Non-pigmented ciliary epithelial cell (primary cell): ENCODE data around the gene DLG2.

Experiments
- DNase-seq: peaks from one replicate; pipeline ENCODE4 v3.0.0-alpha.2; 2010; ENCODE audit warnings: low read depth

DLG2 gene

GRCh38 chr11:84012171-84012826 lies 1614.8 kb downstream of the DLG2 start:
- no peak for DNase-seq

- DNase-seq = no peak
These were observed 1624.0 kb downstream of the DLG2 start for GRCh38 chr11:84003181-84003580.

- DNase-seq = no peak
These were observed 1628.2 kb downstream of the DLG2 start for GRCh38 chr11:83998921-83999320.

GRCh38 chr11:83990160-83990733 lies 1636.9 kb downstream of the DLG2 start:
- no peak for DNase-seq

GRCh38 chr11:83982825-83983224 lies 1644.3 kb downstream of the DLG2 start:
- DNase-seq = no peak

GRCh38 chr11:83979593-83979992 lies 1647.6 kb downstream of the DLG2 start:
- no peak for DNase-seq

GRCh38 chr11:83978942-83979341 lies 1648.2 kb downstream of the DLG2 start:
- no peak for DNase-seq

GRCh38 chr11:83976086-83976485 lies 1651.1 kb downstream of the DLG2 start:
- no peak for DNase-seq

GRCh38 chr11:83972536-83972935 lies 1654.6 kb downstream of the DLG2 start:
- no peak for DNase-seq

GRCh38 chr11:83971063-83971462 lies 1656.1 kb downstream of the DLG2 start:
- DNase-seq = no peak

- DNase-seq = no peak
These were observed 1657.0 kb downstream of the DLG2 start for GRCh38 chr11:83970061-83970671.

GRCh38 chr11:83957038-83957900 lies 1669.9 kb downstream of the DLG2 start:
- DNase-seq = no peak

- no peak for DNase-seq
These were observed 1670.9 kb downstream of the DLG2 start for GRCh38 chr11:83956119-83956697.

GRCh38 chr11:83954780-83955179 lies 1672.4 kb downstream of the DLG2 start:
- DNase-seq = no peak

- DNase-seq = no peak
These were observed 1675.6 kb downstream of the DLG2 start for GRCh38 chr11:83951521-83951920.

- no peak for DNase-seq
These were observed 1678.9 kb downstream of the DLG2 start for GRCh38 chr11:83948200-83948599.

GRCh38 chr11:83945976-83946375 lies 1681.2 kb downstream of the DLG2 start:
- no peak for DNase-seq

- DNase-seq = no peak
These were observed 1686.1 kb downstream of the DLG2 start for GRCh38 chr11:83941050-83941449.

- DNase-seq = no peak
These were observed 1689.0 kb downstream of the DLG2 start for GRCh38 chr11:83938148-83938547.

GRCh38 chr11:83933008-83933407 lies 1694.1 kb downstream of the DLG2 start:
- DNase-seq = no peak

- no peak for DNase-seq
These were observed 1699.7 kb downstream of the DLG2 start for GRCh38 chr11:83927422-83927821.

- DNase-seq = no peak
These were observed 1702.2 kb downstream of the DLG2 start for GRCh38 chr11:83924795-83925542.
